Ishikawa (cell line): ENCODE results near the gene C1QBP.

Source experiments
- CEBPB ChIP-seq: IDR thresholded peaks from 2 replicates; pipeline ENCODE4 v1.6.1; 2012
- CREB1 ChIP-seq: IDR thresholded peaks from 2 replicates; pipeline ENCODE4 v1.6.1; 2012; ENCODE audit warnings: low read depth
- EGR1 ChIP-seq: IDR thresholded peaks from 2 replicates; pipeline ENCODE4 v1.6.1; 2012
- EP300 ChIP-seq: IDR thresholded peaks from 2 replicates; pipeline ENCODE4 v1.6.1; 2012; ENCODE audit warnings: borderline replicate concordance
- FOXM1 ChIP-seq: IDR thresholded peaks from 2 replicates; pipeline ENCODE4 v1.6.1; 2012; ENCODE audit warnings: low read depth, borderline replicate concordance
- NFIC ChIP-seq: IDR thresholded peaks from 2 replicates; pipeline ENCODE4 v1.6.1; 2012
- RAD21 ChIP-seq: IDR thresholded peaks from 2 replicates; pipeline ENCODE4 v1.6.1; 2012; ENCODE audit warnings: low read depth
- TAF1 ChIP-seq: IDR thresholded peaks from 2 replicates; pipeline ENCODE4 v1.6.1; 2012; ENCODE audit warnings: low read depth, mild to moderate bottlenecking
- TCF12 ChIP-seq: IDR thresholded peaks from 2 replicates; pipeline ENCODE4 v1.6.1; 2012; ENCODE audit warnings: low read depth
- TEAD4 ChIP-seq: IDR thresholded peaks from 2 replicates; pipeline ENCODE4 v1.6.1; 2012
- USF1 ChIP-seq: IDR thresholded peaks from 2 replicates; pipeline ENCODE4 v1.6.1; 2012
- YY1 ChIP-seq: IDR thresholded peaks from 2 replicates; pipeline ENCODE4 v1.6.1; 2012; ENCODE audit warnings: low read depth
- ZBTB7A ChIP-seq: IDR thresholded peaks from 2 replicates; pipeline ENCODE4 v1.6.1; 2012; ENCODE audit warnings: low read depth
- TF ChIP-seq, protein P1 (sequence below): IDR thresholded peaks from 2 replicates; pipeline ENCODE4 v1.6.1; 2012
- TF ChIP-seq, protein P2 (sequence below): IDR thresholded peaks from 2 replicates; pipeline ENCODE4 v1.6.1; 2012; ENCODE audit warnings: low read depth, mild to moderate bottlenecking

C1QBP gene

GRCh38 chr17:5413682-5414081, 25.3 kb downstream of the C1QBP start:
- TF ChIP-seq FOXM1 (no peak), YY1 (no peak), EP300 (no peak), TAF1 (no peak), USF1 (no peak), CREB1 (no peak), EGR1 (no peak), ZBTB7A (no peak), TEAD4 (no peak), NFIC (no peak), RAD21 (no peak), TCF12 (no peak), CEBPB (no peak)
- TF ChIP-seq, protein P1, sequence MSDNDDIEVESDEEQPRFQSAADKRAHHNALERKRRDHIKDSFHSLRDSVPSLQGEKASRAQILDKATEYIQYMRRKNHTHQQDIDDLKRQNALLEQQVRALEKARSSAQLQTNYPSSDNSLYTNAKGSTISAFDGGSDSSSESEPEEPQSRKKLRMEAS: no peak
- TF ChIP-seq, protein P2, sequence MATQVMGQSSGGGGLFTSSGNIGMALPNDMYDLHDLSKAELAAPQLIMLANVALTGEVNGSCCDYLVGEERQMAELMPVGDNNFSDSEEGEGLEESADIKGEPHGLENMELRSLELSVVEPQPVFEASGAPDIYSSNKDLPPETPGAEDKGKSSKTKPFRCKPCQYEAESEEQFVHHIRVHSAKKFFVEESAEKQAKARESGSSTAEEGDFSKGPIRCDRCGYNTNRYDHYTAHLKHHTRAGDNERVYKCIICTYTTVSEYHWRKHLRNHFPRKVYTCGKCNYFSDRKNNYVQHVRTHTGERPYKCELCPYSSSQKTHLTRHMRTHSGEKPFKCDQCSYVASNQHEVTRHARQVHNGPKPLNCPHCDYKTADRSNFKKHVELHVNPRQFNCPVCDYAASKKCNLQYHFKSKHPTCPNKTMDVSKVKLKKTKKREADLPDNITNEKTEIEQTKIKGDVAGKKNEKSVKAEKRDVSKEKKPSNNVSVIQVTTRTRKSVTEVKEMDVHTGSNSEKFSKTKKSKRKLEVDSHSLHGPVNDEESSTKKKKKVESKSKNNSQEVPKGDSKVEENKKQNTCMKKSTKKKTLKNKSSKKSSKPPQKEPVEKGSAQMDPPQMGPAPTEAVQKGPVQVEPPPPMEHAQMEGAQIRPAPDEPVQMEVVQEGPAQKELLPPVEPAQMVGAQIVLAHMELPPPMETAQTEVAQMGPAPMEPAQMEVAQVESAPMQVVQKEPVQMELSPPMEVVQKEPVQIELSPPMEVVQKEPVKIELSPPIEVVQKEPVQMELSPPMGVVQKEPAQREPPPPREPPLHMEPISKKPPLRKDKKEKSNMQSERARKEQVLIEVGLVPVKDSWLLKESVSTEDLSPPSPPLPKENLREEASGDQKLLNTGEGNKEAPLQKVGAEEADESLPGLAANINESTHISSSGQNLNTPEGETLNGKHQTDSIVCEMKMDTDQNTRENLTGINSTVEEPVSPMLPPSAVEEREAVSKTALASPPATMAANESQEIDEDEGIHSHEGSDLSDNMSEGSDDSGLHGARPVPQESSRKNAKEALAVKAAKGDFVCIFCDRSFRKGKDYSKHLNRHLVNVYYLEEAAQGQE: no peak

DNA sequence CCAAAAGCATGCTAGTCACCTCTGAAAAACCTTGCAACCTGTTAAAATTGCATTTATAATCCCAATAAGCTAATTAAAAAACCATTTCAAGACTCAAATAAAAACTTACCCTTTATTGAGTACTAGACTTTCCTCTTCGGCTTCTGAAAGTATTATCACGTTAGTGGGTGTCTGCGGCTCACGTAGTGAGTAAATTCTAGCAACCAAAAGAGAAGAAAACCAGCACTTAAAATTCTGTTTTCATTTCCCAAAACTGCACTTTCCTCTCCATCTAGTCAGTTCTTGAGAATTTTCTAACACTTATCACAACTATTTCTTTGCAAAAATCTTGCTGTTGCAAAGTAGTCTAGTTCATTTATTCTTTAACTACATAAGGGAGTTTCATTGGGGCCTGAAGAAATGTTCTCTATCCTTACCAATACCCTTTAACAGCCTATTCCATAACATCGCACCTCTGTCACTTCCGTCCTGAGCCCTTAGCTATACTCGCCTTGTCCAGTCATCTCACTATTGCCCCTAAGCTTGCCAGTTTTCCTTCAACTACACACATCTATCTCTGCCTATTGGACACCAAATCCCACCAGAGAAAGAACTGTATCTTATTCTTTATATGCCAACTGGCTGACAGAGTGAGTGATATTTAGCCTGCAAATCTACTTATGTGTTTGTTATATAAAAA, 28.2 kb downstream of the C1QBP start:
- no peak for TF ChIP-seq TCF12
- no peak for TF ChIP-seq NFIC
- TF ChIP-seq CREB1: no peak
- no peak for TF ChIP-seq EGR1
- TF ChIP-seq, protein P2: no peak
- no peak for TF ChIP-seq USF1
- TF ChIP-seq TEAD4: no peak
- TF ChIP-seq FOXM1: no peak
- TF ChIP-seq CEBPB: no peak
- no peak for TF ChIP-seq ZBTB7A
- no peak for TF ChIP-seq EP300

DNA sequence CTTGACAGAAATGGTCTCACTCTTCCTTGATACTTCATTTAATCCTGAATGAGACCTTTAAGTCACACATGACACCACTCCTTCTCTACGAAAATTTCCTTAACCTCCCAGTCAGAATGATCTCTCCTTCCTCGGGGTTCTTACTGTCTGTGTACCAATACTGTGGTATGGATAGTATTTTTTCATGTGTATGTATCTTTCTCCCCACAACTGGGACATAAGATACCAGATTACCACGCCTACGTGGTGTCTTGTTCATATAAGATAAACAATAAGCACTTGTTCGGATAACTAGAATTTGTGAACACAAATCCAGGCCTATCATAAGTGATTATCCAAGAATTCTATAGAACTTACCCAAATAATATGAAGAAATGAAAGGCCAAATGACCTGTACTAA, 30.8 kb downstream of the C1QBP start:
- TF ChIP-seq TCF12 (no peak), RAD21 (no peak), TAF1 (no peak), FOXM1 (no peak), EGR1 (no peak), ZBTB7A (no peak), NFIC (no peak), TEAD4 (no peak), YY1 (no peak), CEBPB (no peak), CREB1 (no peak), USF1 (no peak), EP300 (no peak)
- TF ChIP-seq, protein P1: no peak
- TF ChIP-seq, protein P2: no peak

- TF ChIP-seq, protein P2: no peak
- TF ChIP-seq YY1 (no peak), TEAD4 (no peak), TCF12 (no peak), USF1 (no peak), CREB1 (no peak)
- TF ChIP-seq, protein P1: no peak
Observed at GRCh38 chr17:5405400-5405799, 33.6 kb downstream of the C1QBP start.
